Loucy (cell line): ENCODE measurements around the gene PKM.

Experiments
- H2AFZ ChIP-seq: fragments of 200-600 bp; sonication (generic); 2 replicates; pipeline ENCODE4 v1.6.0; 2016; ENCODE audit warnings: antibody characterized with exemption, mild to moderate bottlenecking, low read length, moderate library complexity
- H3F3A ChIP-seq: fragments of 200-600 bp; 2 replicates; pipeline ENCODE4 v1.6.0; 2016; ENCODE audit warnings: antibody characterized with exemption, low read depth, mild to moderate bottlenecking
- H3K27me3 ChIP-seq: fragments of 200-600 bp; sonication (generic); 2 replicates; pipeline ENCODE4 v1.6.1; 2014; ENCODE audit warnings: low read length, mild to moderate bottlenecking; ENCODE audit not compliant: insufficient read depth, poor library complexity, severe bottlenecking
- H3K36me3 ChIP-seq: fragments of 200-600 bp; sonication (generic); 2 replicates; pipeline ENCODE4 v1.6.1; 2016; ENCODE audit warnings: low read length; ENCODE audit not compliant: insufficient read depth
- H3K4me1 ChIP-seq: fragments of 200-600 bp; sonication (generic); 2 replicates; pipeline ENCODE4 v1.5.1; 2014; ENCODE audit warnings: low read length, mild to moderate bottlenecking; ENCODE audit not compliant: insufficient read depth, poor library complexity, severe bottlenecking
- H3K4me2 ChIP-seq: fragments of 200-600 bp; sonication (generic); 2 replicates; pipeline ENCODE4 v1.6.0; 2014; ENCODE audit warnings: antibody characterized with exemption, low read length, low read depth, mild to moderate bottlenecking; ENCODE audit not compliant: poor library complexity, severe bottlenecking
- H3K4me3 ChIP-seq: fragments of 200-600 bp; sonication (generic); 2 replicates; pipeline ENCODE4 v1.5.1; 2014; ENCODE audit warnings: low read length, mild to moderate bottlenecking, mixed read lengths; ENCODE audit not compliant: poor library complexity, severe bottlenecking
- H3K79me2 ChIP-seq: fragments of 200-600 bp; sonication (generic); 2 replicates; pipeline ENCODE4 v1.6.1; 2014; ENCODE audit warnings: low read length; ENCODE audit not compliant: insufficient read depth
- H3K9ac ChIP-seq: fragments of 200-600 bp; sonication (generic); 2 replicates; pipeline ENCODE4 v1.6.0; 2014; ENCODE audit warnings: mild to moderate bottlenecking, low read depth, low read length, moderate library complexity; ENCODE audit not compliant: poor library complexity, severe bottlenecking
- H3K9me2 ChIP-seq: fragments of 200-600 bp; sonication (generic); replicated peaks from 2 replicates; pipeline ENCODE4 v1.6.1; 2016; ENCODE audit warnings: low read depth, low read length, mixed read lengths
- H3K9me3 ChIP-seq: fragments of 200-600 bp; sonication (generic); 2 replicates; pipeline ENCODE4 v1.6.1; 2014; ENCODE audit warnings: mild to moderate bottlenecking, antibody characterized with exemption, low read length, low read depth; ENCODE audit not compliant: insufficient read depth
- H4K20me1 ChIP-seq: fragments of 200-600 bp; sonication (generic); 2 replicates; pipeline ENCODE4 v1.6.0; 2014; ENCODE audit warnings: antibody characterized with exemption, low read length, mild to moderate bottlenecking; ENCODE audit not compliant: insufficient read depth, poor library complexity, severe bottlenecking
- EZH2phosphoT487 ChIP-seq: fragments of 200-600 bp; IDR thresholded peaks from 2 replicates; pipeline ENCODE4 v1.6.1; 2018; ENCODE audit warnings: antibody characterized with exemption, mild to moderate bottlenecking, moderate library complexity, borderline replicate concordance
- TF ChIP-seq, protein P1 (sequence below): fragments of 200-600 bp; sonication (generic); conservative IDR thresholded peaks from 2 replicates; pipeline ENCODE4 v1.5.1; 2014; ENCODE audit warnings: mild to moderate bottlenecking, antibody characterized with exemption, low read length

The PKM gene

DNA sequence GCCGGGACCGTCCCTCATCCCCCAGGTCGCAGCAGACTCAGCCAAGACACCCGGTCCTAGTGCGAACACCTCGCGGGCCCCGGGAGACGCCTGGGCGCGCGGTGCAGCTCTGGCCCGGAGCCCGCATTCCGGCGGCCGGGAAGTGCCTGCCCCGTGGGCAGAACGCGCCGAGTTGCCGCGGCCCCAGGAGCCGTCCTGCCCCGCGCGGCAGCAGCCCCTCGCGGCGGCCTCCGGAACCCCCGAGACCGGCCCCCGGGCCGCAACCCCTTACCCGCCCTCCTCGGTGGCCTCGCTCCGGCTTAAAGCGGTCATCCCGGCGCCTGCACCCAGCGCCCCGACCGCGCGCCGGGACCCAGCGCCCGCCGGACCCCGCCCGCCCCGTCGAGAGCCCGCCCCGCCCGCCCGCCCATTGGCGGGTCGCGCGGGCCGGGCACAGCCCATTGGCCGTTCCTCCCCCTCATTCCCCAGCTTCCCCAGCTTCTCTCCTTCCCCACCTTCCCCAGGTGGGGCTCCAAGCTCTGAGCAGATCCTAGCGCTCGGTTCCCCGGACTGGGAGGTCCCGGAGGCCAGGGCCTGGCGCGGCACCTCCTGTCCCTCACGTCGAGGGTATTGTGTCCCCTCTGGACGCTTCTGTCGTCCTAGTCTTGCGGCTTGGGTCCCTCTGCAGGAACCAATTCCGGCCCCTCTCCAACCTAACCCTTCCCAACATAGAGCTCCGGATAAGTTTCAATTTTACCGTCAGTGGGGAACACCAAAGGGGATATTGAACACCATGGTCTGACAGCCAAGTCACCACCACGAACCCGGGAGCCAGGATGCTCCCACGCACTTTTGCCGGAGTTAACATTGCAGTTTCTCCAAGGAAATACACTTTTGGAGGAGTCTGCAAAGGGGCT lies 33.3 kb downstream of the PKM start, which contains the start of gene GRAMD2A:
TSS of gene GRAMD2A (minus strand) at position 328 of the 896 bp plus-strand sequence.
- Histone ChIP-seq H3K9me2 (no peaks in the 10 kb centered on the region), H3K9me3 (no peaks in the 10 kb centered on the region), H3K4me2 (no peak within 1 kb of the TSS), H4K20me1 (peaks cover 30% of the 10 kb centered on the region), H3K9ac (no peak within 1 kb of the TSS), H3K27me3 (no peaks in the 10 kb centered on the region), H3K36me3 (peaks cover 49% of the 10 kb centered on the region; the same call in 1 of the 2 replicates), H3F3A (no peaks in the 10 kb centered on the region; the same call in none of the 2 replicates), H3K4me1 (no peaks in the 10 kb centered on the region), H3K79me2 (no peaks in the 10 kb centered on the region), H3K4me3 (no peak within 1 kb of the TSS), H2AFZ (no peak within 1 kb of the TSS)
- TF ChIP-seq, protein P1, sequence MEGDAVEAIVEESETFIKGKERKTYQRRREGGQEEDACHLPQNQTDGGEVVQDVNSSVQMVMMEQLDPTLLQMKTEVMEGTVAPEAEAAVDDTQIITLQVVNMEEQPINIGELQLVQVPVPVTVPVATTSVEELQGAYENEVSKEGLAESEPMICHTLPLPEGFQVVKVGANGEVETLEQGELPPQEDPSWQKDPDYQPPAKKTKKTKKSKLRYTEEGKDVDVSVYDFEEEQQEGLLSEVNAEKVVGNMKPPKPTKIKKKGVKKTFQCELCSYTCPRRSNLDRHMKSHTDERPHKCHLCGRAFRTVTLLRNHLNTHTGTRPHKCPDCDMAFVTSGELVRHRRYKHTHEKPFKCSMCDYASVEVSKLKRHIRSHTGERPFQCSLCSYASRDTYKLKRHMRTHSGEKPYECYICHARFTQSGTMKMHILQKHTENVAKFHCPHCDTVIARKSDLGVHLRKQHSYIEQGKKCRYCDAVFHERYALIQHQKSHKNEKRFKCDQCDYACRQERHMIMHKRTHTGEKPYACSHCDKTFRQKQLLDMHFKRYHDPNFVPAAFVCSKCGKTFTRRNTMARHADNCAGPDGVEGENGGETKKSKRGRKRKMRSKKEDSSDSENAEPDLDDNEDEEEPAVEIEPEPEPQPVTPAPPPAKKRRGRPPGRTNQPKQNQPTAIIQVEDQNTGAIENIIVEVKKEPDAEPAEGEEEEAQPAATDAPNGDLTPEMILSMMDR = no peak
- no peak for TF ChIP-seq EZH2phosphoT487

DNA sequence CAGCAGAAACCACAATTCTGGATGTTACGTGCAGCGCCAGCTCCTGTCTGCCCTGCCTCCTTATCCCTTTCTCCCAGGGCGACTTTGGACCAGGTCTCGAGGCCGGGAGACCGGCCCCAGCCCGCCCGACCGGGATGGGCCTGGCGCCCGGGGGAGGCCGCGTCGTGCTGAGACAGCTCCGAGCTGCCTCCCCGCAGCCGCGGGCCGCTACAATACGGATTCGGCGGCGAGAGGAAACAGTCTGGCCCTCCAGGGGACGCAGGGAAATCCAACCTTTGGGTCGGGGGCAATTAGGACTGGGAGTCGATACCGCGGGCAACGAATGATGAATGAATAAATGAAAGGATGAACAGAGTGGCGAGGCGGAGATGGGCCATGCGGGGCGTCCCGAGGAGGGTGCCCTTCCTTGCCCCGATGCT lies 33.9 kb downstream of the PKM start:
- no peak overlapping the region for H3K4me3 ChIP-seq
- peaks cover 43% of the 10 kb centered on the region; the same call in 1 of the 2 replicates for H3K36me3 ChIP-seq
- no peaks in the 10 kb centered on the region for H3K4me1 ChIP-seq
- no peaks in the 10 kb centered on the region; the same call in none of the 2 replicates for H3F3A ChIP-seq
- TF ChIP-seq EZH2phosphoT487 = no peak
- TF ChIP-seq, protein P1 = no peak
- H3K9me2 ChIP-seq = no peaks in the 10 kb centered on the region
- no peak overlapping the region for H2AFZ ChIP-seq
- no peaks in the 10 kb centered on the region for H3K79me2 ChIP-seq
- no peak overlapping the region for H3K4me2 ChIP-seq
- no peaks in the 10 kb centered on the region for H3K9me3 ChIP-seq
- H3K9ac ChIP-seq = no peak overlapping the region
- H3K27me3 ChIP-seq = no peaks in the 10 kb centered on the region
- H4K20me1 ChIP-seq = peaks cover 27% of the 10 kb centered on the region

DNA sequence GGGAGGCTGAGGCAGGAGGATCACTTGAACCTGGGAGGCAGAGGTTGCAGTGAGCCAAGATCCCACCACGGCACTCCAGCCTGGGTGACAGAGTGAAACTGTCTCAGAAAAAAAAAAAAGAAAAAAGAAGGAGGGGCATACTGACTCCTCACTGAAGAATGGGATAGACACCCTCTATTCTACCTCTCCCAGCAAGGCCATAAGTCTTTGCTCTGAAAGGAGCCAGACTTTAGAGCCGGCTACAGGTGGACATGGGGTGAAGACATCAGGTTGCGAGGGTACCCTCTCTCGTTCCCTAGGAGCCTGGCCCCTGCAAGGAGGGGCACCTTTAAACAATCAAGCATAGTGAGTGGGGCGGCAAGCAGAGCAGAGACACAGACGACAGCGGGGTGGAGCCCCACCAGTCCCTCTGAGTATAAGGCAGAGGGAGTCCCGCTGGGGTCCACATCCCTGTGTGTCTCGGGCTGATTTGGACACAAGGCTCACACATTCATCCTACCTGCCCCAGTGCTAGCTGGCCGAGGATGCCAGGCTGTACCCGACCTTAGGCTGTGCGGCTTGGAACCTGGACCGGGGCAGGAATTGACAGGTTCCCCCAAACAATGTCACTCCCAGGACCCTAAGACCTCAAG lies 34.5 kb downstream of the PKM start:
- H3K9me3 ChIP-seq = no peaks in the 10 kb centered on the region
- no peak overlapping the region for H3K4me2 ChIP-seq
- no peak overlapping the region for H3K4me3 ChIP-seq
- H3F3A ChIP-seq = no peaks in the 10 kb centered on the region; the same call in none of the 2 replicates
- peaks cover 22% of the 10 kb centered on the region for H4K20me1 ChIP-seq
- peaks cover 37% of the 10 kb centered on the region; the same call in 1 of the 2 replicates for H3K36me3 ChIP-seq
- no peak overlapping the region for H2AFZ ChIP-seq
- no peak overlapping the region for H3K9ac ChIP-seq
- H3K4me1 ChIP-seq = no peaks in the 10 kb centered on the region
- TF ChIP-seq, protein P1 = no peak
- no peak for TF ChIP-seq EZH2phosphoT487
- no peaks in the 10 kb centered on the region for H3K79me2 ChIP-seq
- H3K27me3 ChIP-seq = no peaks in the 10 kb centered on the region
- H3K9me2 ChIP-seq = no peaks in the 10 kb centered on the region
